Measurements from ENCODE around the gene MUSTN1. TPM values are rescaled to one million over a fixed set of nuclear protein-coding genes. Genes with fewer than 3 reads are reported as not detected.

MUSTN1 gene
- total and polyA plus RNA-seq, 2 donors (not counting 3 experiments of a cell fraction or from before 2014, with no cell fraction given) = 1.1 to 2.2 TPM

- H3K9ac ChIP-seq (replicated peaks; ENCODE audit: extremely low read depth, insufficient read depth, low read length) = no peak overlapping the region
- H3K36me3 ChIP-seq (ENCODE audit: control insufficient read depth in 2 of 2, extremely low read depth in 1 of 2, insufficient read depth in 2 of 2, low read length in 2 of 2) = no peaks in the 10 kb centered on the region
- intact Hi-C loops (cut with micrococcal nuclease) = no loop called here
- no peak overlapping the region for H3K27ac ChIP-seq (ENCODE audit: insufficient read depth, low read depth, low read length)
- dilution Hi-C loops (cut with MboI; ENCODE audit: extremely low pct_ligation_motif_present, low sequenced_read_pairs) = no loop called here
- no peaks in the 10 kb centered on the region for H3K4me1 ChIP-seq (ENCODE audit: control insufficient read depth, extremely low read depth, insufficient read depth, low read length)
- ChIA-PET POLR2A (no interaction called here), CTCF (interaction anchor here (0.7 kb wide), 1 partner anchor 12 kb away, joined by 3 read pairs; no protein-coding TSS in a partner anchor)
- H3K79me2 ChIP-seq (ENCODE audit: control insufficient read depth, insufficient read depth, low read length) = no peaks in the 10 kb centered on the region
- FAIRE-seq (no peak), DNase-seq (ENCODE audit: low read depth, low spot score) (peak; percentile 14)
- no peaks in the 10 kb centered on the region for H3K27me3 ChIP-seq (ENCODE audit: control insufficient read depth in 2 of 2, insufficient read depth in 2 of 2, low read length in 2 of 2)
- no peak overlapping the region for H2AFZ ChIP-seq (ENCODE audit: low read depth, low read length)
- H3K4me3 ChIP-seq (replicated peaks in 1 of 3; ENCODE audit: insufficient read depth in 1 of 3, low read depth in 1 of 3, low read length in 3 of 3) = no peak overlapping the region
- TF ChIP-seq FOS (IDR thresholded peaks at IDR 0.05; ENCODE audit: borderline replicate concordance, insufficient read depth, low read length) (no peak), MAX (IDR thresholded peaks at IDR 0.05; ENCODE audit: insufficient read depth, insufficient read length) (no peak), JUN (IDR thresholded peaks at IDR 0.05; ENCODE audit: borderline replicate concordance, insufficient read depth, insufficient read length, low read depth) (no peak), CTCF (IDR thresholded peaks at IDR 0.05; ENCODE audit: extremely low read depth in 1 of 2, insufficient read depth in 1 of 2, low read depth in 1 of 2, low read length in 2 of 2) (no peak), MYC (IDR thresholded peaks at IDR 0.05; ENCODE audit: low read depth, low read length) (no peak), EZH2 (IDR thresholded peaks at IDR 0.05; ENCODE audit: borderline replicate concordance, low read depth, low read length, severe bottlenecking) (no peak), GATA2 (IDR thresholded peaks at IDR 0.05; ENCODE audit: insufficient read depth, insufficient read length, low read depth, low read length) (no peak), POLR2AphosphoS5 (IDR thresholded peaks at IDR 0.05; ENCODE audit: insufficient read depth, low read depth, low read length) (no peak), POLR2A (IDR thresholded peaks at IDR 0.05; ENCODE audit: low read depth, low read length) (no peak)
- no peaks in the 10 kb centered on the region for H3K9me1 ChIP-seq (replicated peaks; ENCODE audit: control insufficient read depth, extremely low read depth, insufficient read depth, low read length)
- BruUV-seq (replicated peaks) = no TSS peak
- no peaks in the 10 kb centered on the region for H4K20me1 ChIP-seq (replicated peaks; ENCODE audit: control insufficient read depth, extremely low read depth, insufficient read depth, low read length)
- no peaks in the 10 kb centered on the region for H3K9me3 ChIP-seq (replicated peaks; ENCODE audit: control insufficient read depth, insufficient read depth, low read length)
- no peak overlapping the region for H3K4me2 ChIP-seq (ENCODE audit: insufficient read depth, low read length)
These were observed 38.8 kb upstream of the MUSTN1 start for GRCh38 chr3:52873433-52874159.
